Measurements from ENCODE around the gene MAD1L1.
"Not testable (repeated sequence)": the region's sequence is repeated elsewhere in the genome, so short reads cannot be mapped to it uniquely, and the experiment has no call there.

The MAD1L1 gene

GRCh38 chr7:1865571-1866255 lies 367.0 kb downstream of the MAD1L1 start:
- DNase-seq = no peak

GRCh38 chr7:1865000-1865555 lies 367.7 kb downstream of the MAD1L1 start:
- DNase-seq = no peak

- no peak for DNase-seq
Observed at GRCh38 chr7:1864161-1864940, 368.4 kb downstream of the MAD1L1 start.

DNA sequence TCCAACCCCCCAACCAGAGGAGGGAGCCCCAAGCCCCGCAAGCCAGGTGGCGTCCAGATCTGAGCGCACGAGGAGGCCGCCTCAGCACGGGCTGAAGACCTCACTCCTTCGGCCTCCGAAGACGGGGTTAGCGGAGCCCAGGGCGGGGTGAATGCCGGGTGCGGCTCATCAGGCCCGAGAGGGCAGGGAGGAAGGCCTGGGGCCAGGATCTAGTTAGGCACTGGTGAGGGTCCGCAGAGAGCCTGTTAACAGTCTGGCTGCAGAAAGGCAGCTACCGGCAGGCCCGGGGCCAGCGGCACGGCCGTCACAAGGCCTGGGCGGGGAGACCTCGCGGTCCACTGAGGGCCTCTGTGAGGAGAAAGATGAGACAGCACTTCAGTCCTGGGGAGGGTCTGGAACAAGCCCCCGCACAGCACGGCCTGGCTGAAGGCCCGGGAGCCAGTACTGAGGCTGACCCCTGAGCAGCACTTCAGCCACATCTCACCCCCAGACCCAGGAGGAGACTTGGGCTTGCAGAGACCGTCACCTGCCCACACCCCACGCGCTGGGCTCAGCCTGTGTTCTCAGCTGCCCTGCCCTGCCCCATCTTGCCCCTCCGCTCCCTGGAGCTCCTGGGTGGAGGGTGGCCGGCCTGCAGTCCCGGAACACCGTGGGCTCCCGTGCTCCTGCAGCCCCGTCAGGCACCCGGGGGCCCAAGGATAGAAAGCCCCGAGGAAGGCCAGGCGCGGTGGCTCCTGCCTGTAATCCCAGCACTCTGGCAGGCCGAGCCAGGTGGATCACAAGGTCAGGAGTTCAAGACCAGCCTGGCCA lies 369.4 kb downstream of the MAD1L1 start:
- no peak for DNase-seq

- no peak for DNase-seq
Observed at GRCh38 chr7:1862560-1862959, 370.2 kb downstream of the MAD1L1 start.

DNA sequence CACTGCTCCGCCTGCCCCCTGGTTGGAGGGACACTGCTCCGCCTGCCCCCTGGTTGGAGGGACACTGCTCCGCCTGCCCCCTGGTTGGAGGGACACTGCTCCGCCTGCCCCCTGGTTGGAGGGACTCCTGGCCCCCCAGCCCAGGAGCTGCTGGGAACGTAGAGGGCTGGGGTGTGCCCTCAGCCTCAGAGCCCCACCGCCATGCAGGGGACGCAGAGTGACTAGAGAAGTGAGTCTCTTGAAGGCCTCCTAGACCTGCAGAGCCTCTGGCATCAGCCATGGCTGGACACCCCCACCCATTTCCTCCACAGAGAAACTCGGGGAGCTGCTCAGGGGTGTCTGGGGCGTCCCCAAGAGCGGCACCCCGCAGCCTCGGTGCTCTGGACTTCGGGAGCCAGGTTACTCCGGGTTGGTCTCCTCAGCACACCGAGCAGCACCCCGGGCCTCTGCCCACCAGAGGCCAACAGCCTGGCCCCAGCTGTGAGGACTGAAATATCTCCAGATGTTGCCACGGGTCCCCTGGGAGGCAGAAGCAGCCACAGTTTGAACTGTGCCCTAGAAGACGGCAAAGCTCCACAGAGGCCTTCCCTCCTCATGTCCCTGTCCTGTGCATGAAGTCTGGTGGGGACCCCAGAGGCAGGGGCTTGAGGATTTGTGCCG lies 370.8 kb downstream of the MAD1L1 start:
- DNase-seq = no peak

DNA sequence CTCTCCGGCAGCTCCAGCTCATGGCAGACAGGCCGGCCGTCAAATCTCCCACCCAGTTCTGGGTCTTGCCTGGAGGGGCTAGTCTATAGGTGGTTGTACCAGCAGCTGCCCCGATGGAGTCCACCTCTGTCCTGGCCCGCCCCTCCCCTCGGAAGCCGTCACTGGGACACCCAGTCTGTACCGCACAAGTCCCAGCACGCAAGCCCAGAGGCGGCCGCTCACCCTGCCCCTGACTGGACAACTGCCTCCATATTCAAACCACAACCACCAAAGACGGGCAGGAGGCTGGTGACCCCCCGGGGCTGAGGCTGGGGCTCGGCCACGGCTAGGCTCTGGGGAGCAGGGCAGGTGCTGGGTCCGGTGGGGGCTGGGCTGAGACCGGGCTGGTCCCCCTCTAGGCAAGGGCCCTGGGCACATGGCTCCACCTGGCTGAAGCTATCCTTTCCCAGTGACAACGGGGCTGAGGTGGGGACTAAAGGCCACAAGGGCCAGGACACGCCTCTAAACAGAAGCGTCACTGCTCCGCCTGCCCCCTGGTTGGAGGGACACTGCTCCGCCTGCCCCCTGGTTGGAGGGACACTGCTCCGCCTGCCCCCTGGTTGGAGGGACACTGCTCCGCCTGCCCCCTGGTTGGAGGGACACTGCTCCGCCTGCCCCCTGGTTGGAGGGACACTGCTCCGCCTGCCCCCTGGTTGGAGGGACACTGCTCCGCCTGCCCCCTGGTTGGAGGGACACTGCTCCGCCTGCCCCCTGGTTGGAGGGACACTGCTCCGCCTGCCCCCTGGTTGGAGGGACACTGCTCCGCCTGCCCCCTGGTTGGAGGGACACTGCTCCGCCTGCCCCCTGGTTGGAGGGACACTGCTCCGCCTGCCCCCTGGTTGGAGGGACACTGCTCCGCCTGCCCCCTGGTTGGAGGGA lies 371.6 kb downstream of the MAD1L1 start:
- not testable (repeated sequence) for DNase-seq

- no peak for DNase-seq
Observed at GRCh38 chr7:1859266-1860035, 373.3 kb downstream of the MAD1L1 start.

- DNase-seq = no peak
Observed at GRCh38 chr7:1858435-1859265, 374.1 kb downstream of the MAD1L1 start.

DNA sequence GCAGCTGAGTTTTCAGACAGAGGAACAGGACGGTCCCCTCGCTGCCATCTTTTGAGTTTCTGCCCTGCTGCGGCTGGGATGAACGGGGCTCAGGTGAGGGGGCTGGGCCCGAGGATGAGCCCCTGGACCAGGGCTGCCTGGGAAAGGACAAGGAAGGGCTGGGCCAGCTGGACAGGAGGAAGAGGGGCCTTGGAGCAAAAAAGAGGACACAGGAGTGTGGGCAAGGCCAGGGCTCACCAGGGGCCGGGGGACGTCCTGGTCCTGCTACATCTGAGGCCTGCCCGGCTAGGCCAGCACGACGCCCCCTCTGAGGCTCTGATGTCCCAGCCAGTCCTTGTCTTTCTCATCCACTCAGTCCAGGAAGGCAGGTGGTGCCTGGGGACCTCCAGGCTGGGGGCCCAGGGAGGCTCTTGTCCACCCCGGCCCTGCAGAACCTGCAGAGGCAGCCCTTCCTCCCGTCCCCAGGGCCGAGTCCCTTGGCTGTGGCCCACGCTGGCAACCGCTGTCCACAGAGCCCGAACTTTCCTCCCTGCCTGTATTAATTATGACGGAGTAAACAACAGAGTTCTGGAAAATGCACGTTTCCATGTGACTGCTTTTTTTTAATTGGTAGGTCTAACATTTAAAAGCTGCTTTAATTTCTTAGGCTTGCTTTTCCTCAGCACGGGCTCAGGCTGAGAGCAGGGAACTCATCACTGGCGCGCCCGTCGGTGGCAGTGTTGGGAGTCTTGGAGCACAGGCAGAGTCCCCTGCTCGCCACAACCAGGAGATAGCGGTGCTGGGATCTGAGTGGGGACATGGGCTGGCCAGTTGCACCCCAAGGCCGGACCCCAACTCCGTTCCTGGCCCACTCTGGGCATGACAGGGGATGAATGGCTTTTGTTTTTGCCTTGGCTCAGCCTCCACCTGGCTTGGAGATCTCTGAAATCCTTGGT lies 375.0 kb downstream of the MAD1L1 start:
- no peak for DNase-seq

GRCh38 chr7:1856888-1857441 lies 375.8 kb downstream of the MAD1L1 start:
- no peak for DNase-seq

DNA sequence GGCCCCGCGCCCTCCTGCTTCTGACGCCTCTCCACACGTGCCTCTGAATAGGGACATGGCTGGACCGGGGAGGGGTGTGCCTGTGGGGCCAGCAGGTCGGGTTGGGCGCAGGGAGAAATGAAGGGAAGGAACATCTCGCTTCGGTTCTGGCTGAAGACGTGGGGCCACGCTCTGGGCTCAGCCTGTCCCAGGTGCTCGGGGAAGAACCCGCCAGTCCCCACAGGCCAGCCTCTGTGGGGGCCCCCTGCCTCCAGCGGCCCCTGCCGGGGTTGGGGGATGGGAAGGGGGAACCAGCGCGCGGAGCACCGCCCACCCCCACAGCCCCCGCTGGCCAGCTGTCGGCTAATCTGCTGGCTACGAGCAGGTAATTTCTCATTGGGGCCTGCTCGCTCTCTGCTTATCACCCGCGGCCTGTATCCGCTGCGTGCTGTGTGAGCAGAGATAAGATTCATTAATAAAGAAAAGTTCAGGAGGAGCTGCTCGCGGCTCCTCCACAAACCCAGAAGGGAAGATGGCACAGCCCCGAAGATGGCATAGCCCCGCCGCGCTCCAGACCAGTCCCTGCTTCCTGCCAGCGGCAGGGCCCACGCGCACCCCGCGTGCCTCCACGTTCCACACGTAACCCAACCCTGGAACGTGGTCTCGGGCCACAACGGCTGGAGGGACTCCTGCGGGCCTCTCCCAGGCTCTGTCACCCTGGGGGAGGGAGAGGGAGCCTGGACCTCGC lies 376.4 kb downstream of the MAD1L1 start:
- DNase-seq = no peak

DNA sequence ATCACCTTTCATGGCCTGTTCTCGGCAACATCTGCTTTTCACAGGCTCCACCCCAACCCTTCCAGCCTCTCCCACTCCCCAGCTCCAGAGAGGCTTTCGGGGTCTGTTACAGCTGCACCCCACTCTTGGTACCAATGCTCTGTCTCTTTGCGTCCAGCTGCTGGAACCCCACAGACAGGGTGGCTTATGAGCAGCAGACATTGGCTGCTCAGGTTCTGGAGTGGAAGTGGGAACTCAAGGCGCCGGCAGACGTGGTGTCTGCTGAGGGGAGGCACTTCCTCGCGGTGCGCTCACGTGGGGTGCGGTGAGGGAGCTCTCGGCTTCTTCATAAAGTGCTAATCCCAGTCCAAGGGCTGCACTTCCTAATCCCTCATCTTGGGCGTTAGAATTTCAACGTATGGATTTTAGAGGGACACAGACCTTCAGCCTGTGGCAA lies 377.0 kb downstream of the MAD1L1 start:
- DNase-seq = no peak

DNA sequence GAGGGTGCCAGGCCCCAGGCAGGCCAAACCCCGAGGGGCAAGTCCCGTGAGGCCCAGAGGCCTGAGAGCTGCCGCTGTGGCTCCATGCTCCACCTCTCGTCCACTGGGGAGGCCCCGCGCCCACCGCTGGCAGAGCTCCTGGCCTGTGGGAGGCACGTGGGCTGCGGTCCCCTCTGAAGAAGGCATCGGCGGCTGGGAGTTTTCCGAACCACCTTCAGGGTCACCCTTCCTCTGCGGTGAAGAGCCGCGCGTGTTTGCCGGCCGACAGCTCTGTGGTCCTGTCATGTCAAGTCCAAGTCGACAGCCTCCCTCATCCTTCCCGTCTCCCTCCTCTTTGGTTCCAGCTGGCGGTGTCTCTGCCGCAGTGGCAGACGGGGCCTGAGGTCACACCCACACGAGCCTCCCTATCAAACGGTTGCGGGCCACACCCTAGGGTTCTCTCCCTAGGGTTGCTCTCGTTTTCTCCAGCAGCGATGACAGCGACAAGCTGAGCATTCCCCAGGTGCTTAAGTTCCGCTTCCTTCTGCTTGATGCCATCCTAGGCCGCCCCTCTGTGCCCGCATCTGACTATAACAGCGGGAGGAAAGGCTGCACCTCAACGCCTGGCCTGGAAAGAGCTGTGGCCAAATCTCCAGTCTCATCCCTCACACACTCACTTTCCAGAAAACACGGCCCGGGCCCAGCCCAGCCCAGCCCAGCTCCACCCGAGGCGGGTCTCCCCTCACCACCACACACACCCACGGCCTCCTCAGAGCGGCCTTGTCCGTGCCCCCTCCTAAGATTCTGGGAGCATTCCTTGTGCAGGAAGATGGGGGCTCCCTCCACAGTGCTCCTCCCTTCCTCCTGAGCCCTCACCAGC lies 377.6 kb downstream of the MAD1L1 start:
- DNase-seq = no peak

DNA sequence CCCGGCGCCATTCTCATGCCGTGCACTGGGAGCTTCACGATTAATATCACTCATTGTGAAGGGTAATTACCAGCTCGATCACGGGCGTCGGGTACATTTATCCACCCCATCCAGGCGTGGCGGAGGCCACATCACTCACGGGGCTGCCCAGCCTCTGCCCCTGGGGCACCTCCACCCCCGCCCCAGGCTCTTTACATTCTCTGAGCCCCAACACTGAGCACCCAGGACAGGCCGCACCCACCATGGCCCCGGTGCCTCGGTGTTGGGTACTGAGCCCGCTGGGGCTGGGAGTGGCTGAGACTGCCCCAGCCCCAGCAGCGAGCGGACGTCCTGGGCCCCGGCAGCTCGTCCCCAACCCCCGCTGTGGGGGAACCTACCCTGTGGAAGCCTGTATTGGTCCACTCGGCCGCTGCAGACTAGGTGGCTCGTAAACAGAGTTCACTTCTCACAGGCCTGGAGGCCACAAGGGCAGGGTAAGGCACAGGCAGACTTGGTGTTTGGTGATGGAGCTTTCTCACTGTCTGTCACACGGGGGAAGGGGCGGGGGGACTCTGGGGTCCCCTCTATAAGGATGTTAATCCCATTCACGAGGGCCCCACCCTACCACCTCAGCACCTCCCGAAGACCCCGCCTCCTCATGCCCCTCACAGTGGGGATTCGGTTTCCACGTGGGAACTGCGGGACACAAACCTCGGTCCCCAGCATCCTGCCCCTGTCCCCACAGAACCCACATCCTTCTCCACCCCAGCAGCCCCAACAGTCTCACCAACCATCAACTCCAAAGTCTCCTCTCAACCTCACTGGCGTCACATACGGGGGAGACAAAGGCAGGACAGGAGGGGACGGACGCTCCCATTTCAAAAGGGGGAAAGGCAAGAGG lies 378.5 kb downstream of the MAD1L1 start:
- no peak for DNase-seq
